OCI-LY3 (cell line): ENCODE data around the gene C1orf21.

ENCODE experiments used
- H2AFZ ChIP-seq: fragments of 200-600, 300-600 bp; shearing (Covaris generic); 2 replicates; pipeline ENCODE4 v1.6.0; 2014; ENCODE audit warnings: antibody characterized with exemption, low read depth, low read length
- H3K27ac ChIP-seq: fragments of 200-600, 300-600 bp; sonication (generic); 2 replicates; pipeline ENCODE4 v1.5.1; 2014; ENCODE audit warnings: mild to moderate bottlenecking, low read length, moderate library complexity, mixed read lengths
- H3K27me3 ChIP-seq: fragments of 200-600, 300-600 bp; sonication (generic); 2 replicates; pipeline ENCODE4 v1.6.1; 2014; ENCODE audit warnings: low read depth, low read length, mixed read lengths
- H3K36me3 ChIP-seq: fragments of 200-600, 300-600 bp; sonication (generic); replicated peaks from 2 replicates; pipeline ENCODE3; 2014; ENCODE audit warnings: low read depth, low read length, mixed read lengths
- H3K4me1 ChIP-seq: fragments of 300-600, 200-600 bp; sonication (generic); 2 replicates; pipeline ENCODE4 v1.6.1; 2014; ENCODE audit warnings: low read length, mixed read lengths
- H3K4me2 ChIP-seq: fragments of 200-600, 300-600 bp; sonication (generic); 2 replicates; pipeline ENCODE4 v1.6.1; 2014; ENCODE audit warnings: low read length, mixed read lengths
- H3K4me3 ChIP-seq: fragments of 300-600, 200-600 bp; sonication (generic); 2 replicates; pipeline ENCODE4 v1.5.1; 2014; ENCODE audit warnings: antibody characterized with exemption, mild to moderate bottlenecking, low read length, moderate library complexity
- H3K79me2 ChIP-seq: fragments of 300-600, 200-600 bp; shearing (Covaris generic); 2 replicates; pipeline ENCODE4 v1.6.1; 2014; ENCODE audit warnings: mild to moderate bottlenecking, low read length, mixed read lengths
- H3K9ac ChIP-seq: fragments of 300-600, 200-600 bp; shearing (Covaris generic); 2 replicates; pipeline ENCODE4 v1.6.0; 2014; ENCODE audit warnings: mild to moderate bottlenecking, low read length, moderate library complexity
- H3K9me3 ChIP-seq: fragments of 200-600, 300-600 bp; shearing (Covaris generic); 2 replicates; pipeline ENCODE4 v1.6.1; 2014; ENCODE audit warnings: low read length, mixed read lengths; ENCODE audit not compliant: insufficient read depth
- H4K20me1 ChIP-seq: fragments of 200-600, 300-600 bp; sonication (generic); 2 replicates; pipeline ENCODE4 v1.6.1; 2016; ENCODE audit warnings: low read length, mixed read lengths; ENCODE audit not compliant: insufficient read depth
- EZH2phosphoT487 ChIP-seq: fragments of 200-600 bp; shearing (Covaris generic); IDR thresholded peaks from 2 replicates; pipeline ENCODE4 v1.6.1; 2018; ENCODE audit warnings: antibody characterized with exemption, mixed run types, low read depth
- TF ChIP-seq, protein P1 (sequence below): fragments of 200-600, 300-600 bp; sonication (generic); IDR thresholded peaks from 2 replicates; pipeline ENCODE4 v1.5.1; 2014; ENCODE audit warnings: antibody characterized with exemption, low read length, low read depth

Gene C1orf21

DNA sequence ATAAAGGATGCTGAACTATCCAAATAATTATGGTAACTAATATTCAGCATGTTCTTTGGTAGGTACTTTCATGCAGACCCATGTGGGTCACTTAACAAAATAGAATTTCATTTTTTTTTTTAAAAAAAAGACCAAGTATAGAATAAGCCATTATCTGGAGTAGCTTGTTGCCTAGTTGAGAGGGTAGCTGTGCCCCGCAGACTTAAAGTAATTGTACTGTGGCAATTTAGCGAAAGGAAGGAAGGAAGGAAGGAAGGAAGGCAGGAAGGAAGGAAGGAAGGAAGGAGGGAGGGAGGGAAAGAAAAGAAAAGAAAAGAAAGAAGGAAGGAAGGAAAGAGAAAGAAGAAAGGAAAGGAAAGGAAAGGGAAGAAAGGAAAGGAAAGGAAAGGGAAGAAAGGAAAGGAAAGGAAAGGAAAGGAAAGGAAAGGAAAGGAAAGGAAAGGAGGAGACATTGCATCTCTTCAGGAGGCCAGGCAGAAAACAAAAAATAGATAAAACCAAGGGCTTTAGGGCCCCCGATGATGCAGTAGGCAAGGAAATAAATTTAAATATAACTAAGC, 35.3 kb upstream of the C1orf21 start:
- H3K27me3 ChIP-seq, result peaks cover 57% of the 10 kb centered on the region
- TF ChIP-seq EZH2phosphoT487, result no peak
- TF ChIP-seq, protein P1, sequence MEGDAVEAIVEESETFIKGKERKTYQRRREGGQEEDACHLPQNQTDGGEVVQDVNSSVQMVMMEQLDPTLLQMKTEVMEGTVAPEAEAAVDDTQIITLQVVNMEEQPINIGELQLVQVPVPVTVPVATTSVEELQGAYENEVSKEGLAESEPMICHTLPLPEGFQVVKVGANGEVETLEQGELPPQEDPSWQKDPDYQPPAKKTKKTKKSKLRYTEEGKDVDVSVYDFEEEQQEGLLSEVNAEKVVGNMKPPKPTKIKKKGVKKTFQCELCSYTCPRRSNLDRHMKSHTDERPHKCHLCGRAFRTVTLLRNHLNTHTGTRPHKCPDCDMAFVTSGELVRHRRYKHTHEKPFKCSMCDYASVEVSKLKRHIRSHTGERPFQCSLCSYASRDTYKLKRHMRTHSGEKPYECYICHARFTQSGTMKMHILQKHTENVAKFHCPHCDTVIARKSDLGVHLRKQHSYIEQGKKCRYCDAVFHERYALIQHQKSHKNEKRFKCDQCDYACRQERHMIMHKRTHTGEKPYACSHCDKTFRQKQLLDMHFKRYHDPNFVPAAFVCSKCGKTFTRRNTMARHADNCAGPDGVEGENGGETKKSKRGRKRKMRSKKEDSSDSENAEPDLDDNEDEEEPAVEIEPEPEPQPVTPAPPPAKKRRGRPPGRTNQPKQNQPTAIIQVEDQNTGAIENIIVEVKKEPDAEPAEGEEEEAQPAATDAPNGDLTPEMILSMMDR, result no peak
- no peaks in the 10 kb centered on the region for H3K36me3 ChIP-seq
- no peaks in the 10 kb centered on the region for H3K4me1 ChIP-seq
- no peak overlapping the region for H3K4me2 ChIP-seq
- H3K27ac ChIP-seq, result no peak overlapping the region
- no peak overlapping the region for H2AFZ ChIP-seq
- H4K20me1 ChIP-seq, result no peaks in the 10 kb centered on the region
- H3K79me2 ChIP-seq, result no peaks in the 10 kb centered on the region
- H3K9me3 ChIP-seq, result no peaks in the 10 kb centered on the region
- no peak overlapping the region for H3K9ac ChIP-seq
- H3K4me3 ChIP-seq, result no peak overlapping the region

DNA sequence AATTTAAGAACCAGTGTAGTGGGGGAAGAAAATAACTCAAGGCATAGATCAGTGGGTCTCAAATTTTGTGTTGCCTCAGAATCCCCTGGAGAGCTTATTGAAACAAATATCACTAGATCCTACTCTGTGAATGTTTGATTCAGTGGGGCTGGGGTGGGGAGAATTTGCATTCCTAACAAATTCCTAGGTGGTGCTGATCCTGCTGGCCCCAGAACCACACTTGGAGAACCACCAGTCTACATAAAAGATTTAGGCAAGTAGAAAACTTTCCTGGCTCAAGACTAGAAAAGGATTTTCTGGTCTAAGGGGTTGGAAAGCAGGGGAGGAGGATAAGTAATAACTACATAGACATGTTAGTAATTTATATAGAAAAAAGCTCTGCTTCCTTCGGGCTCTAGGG, 34.1 kb upstream of the C1orf21 start:
- Histone ChIP-seq H3K4me2 (no peak overlapping the region), H3K79me2 (no peaks in the 10 kb centered on the region), H3K27me3 (peaks cover 52% of the 10 kb centered on the region), H3K9ac (no peak overlapping the region), H2AFZ (no peak overlapping the region), H3K27ac (no peak overlapping the region), H4K20me1 (no peaks in the 10 kb centered on the region), H3K4me3 (no peak overlapping the region), H3K9me3 (no peaks in the 10 kb centered on the region), H3K36me3 (no peaks in the 10 kb centered on the region), H3K4me1 (no peaks in the 10 kb centered on the region)
- no peak for TF ChIP-seq EZH2phosphoT487
- TF ChIP-seq, protein P1, result no peak

DNA sequence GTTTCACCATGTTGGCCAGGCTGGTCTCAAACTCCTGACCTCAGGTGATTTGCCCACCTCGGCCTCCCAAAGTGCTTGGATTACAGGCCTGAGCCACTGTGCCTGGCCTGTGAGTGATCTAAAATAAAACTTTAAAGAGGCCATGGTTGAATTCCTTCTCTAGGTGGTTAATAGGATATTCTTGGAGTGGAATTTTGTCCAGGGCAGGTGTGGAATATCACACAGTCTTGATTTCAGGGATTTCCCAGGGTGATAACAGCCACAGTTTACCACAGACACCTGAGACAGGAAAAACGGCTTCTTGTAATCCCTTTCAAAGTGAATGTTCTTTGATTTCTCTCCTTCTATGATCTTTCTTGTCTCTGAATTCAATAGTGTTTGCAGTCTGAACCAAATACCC, 32.1 kb upstream of the C1orf21 start:
- no peaks in the 10 kb centered on the region for H3K36me3 ChIP-seq
- no peaks in the 10 kb centered on the region for H3K9me3 ChIP-seq
- no peaks in the 10 kb centered on the region for H3K79me2 ChIP-seq
- no peak overlapping the region for H3K9ac ChIP-seq
- no peaks in the 10 kb centered on the region for H4K20me1 ChIP-seq
- H2AFZ ChIP-seq, result no peak overlapping the region
- peaks cover 6% of the 10 kb centered on the region for H3K4me1 ChIP-seq
- H3K4me3 ChIP-seq, result no peak overlapping the region
- TF ChIP-seq, protein P1, result no peak
- no peak for TF ChIP-seq EZH2phosphoT487
- H3K4me2 ChIP-seq, result no peak overlapping the region
- no peak overlapping the region for H3K27ac ChIP-seq
- H3K27me3 ChIP-seq, result peaks cover 38% of the 10 kb centered on the region

DNA sequence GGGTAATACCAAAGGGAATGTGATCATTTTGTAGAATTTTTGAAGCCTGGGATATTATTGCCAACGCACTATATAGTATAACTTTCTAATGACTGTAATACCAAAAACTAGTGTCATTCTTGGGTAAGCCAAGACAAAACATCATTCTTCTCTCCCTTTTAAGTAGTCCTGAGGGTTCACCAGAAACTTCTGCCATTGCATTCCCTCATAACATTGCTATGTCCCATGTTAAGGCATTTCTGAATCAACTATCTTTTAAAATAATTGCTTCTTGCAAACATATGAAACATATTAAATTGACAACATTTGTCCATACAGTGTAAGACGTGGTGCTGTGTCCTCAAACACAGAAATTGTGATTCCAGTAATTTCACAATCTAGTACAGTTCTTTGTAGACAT, 29.9 kb upstream of the C1orf21 start:
- Histone ChIP-seq H4K20me1 (no peaks in the 10 kb centered on the region), H3K79me2 (no peaks in the 10 kb centered on the region), H3K4me2 (no peak overlapping the region), H3K27ac (no peak overlapping the region), H2AFZ (no peak overlapping the region), H3K9me3 (no peaks in the 10 kb centered on the region), H3K36me3 (no peaks in the 10 kb centered on the region), H3K4me1 (peaks cover 17% of the 10 kb centered on the region), H3K4me3 (no peak overlapping the region), H3K27me3 (peaks cover 20% of the 10 kb centered on the region), H3K9ac (no peak overlapping the region)
- TF ChIP-seq, protein P1, result no peak
- TF ChIP-seq EZH2phosphoT487, result no peak
